Neural cell (in vitro differentiated cells): Measurements from ENCODE around the gene C8A. TPM values are rescaled to one million over a fixed set of nuclear protein-coding genes. Genes with fewer than 3 reads are reported as not detected.

Experiments
- H2AFZ ChIP-seq: fragments of 200-600, 300-800 bp; sonication (generic), shearing (Covaris generic); 2 replicates; pipeline ENCODE4 v1.6.0; 2014; ENCODE audit warnings: low read depth, mild to moderate bottlenecking, antibody characterized with exemption, low read length, moderate library complexity
- H3F3A ChIP-seq: fragments of 200-600 bp; shearing (Covaris generic); 2 replicates; pipeline ENCODE4 v1.6.1; 2016; ENCODE audit warnings: mild to moderate bottlenecking, moderate library complexity, mixed read lengths, antibody characterized with exemption, low read length; ENCODE audit not compliant: insufficient read depth, poor library complexity, severe bottlenecking
- H3K27ac ChIP-seq: fragments of 200-600, 300-800 bp; sonication (generic), shearing (Covaris generic); 2 replicates; pipeline ENCODE4 v1.5.1; 2014; ENCODE audit warnings: mild to moderate bottlenecking, low read length, moderate library complexity
- H3K27me3 ChIP-seq: fragments of 300-800, 200-600 bp; sonication (generic), shearing (Covaris generic); 2 replicates; pipeline ENCODE4 v1.6.0; 2014; ENCODE audit warnings: mild to moderate bottlenecking, low read depth, low read length, moderate library complexity; ENCODE audit not compliant: insufficient read depth
- H3K36me3 ChIP-seq: fragments of 300-800, 200-600 bp; sonication (generic), shearing (Covaris generic); 2 replicates; pipeline ENCODE4 v1.5.1; 2014; ENCODE audit warnings: mild to moderate bottlenecking, antibody characterized with exemption, low read length, moderate library complexity; ENCODE audit not compliant: insufficient read depth
- H3K4me2 ChIP-seq: fragments of 300-800, 200-600 bp; sonication (generic), shearing (Covaris generic); 2 replicates; pipeline ENCODE4 v1.6.0; 2014; ENCODE audit warnings: mild to moderate bottlenecking, low read length
- H3K4me3 ChIP-seq: fragments of 300-800, 200-600 bp; sonication (generic), shearing (Covaris generic); 2 replicates; pipeline ENCODE4 v1.5.1; 2014; ENCODE audit warnings: mild to moderate bottlenecking, low read length, moderate library complexity
- H3K79me2 ChIP-seq: fragments of 200-600 bp; shearing (Covaris generic); replicated peaks from 2 replicates; pipeline ENCODE4 v1.6.0; 2014; ENCODE audit warnings: mild to moderate bottlenecking, low read length, moderate library complexity; ENCODE audit not compliant: insufficient read depth
- H3K9ac ChIP-seq: fragments of 300-800, 200-600 bp; sonication (generic), shearing (Covaris generic); 2 replicates; pipeline ENCODE4 v1.6.1; 2016; ENCODE audit warnings: mild to moderate bottlenecking, low read length, mixed read lengths
- H3K9me2 ChIP-seq: fragments of 200-600 bp; shearing (Covaris generic); 2 replicates; pipeline ENCODE4 v1.6.1; 2016; ENCODE audit warnings: mild to moderate bottlenecking, low read length, mixed read lengths; ENCODE audit not compliant: insufficient read depth
- H3K9me3 ChIP-seq: fragments of 200-600, 300-800 bp; sonication (generic), shearing (Covaris generic); 2 replicates; pipeline ENCODE4 v1.6.1; 2016; ENCODE audit warnings: mild to moderate bottlenecking, mixed run types, low read length, moderate library complexity, mixed read lengths
- H4K20me1 ChIP-seq: fragments of 200-600 bp; shearing (Covaris generic); 2 replicates; pipeline ENCODE4 v1.6.1; 2016; ENCODE audit warnings: mild to moderate bottlenecking, mixed run types; ENCODE audit not compliant: insufficient read depth
- CTCF ChIP-seq: fragments of 450-650 bp; IDR thresholded peaks from 2 replicates; pipeline ENCODE4 v1.5.1; 2014; ENCODE audit warnings: antibody characterized with exemption, mild to moderate bottlenecking, moderate library complexity; ENCODE audit not compliant: poor library complexity, severe bottlenecking
- EP300 ChIP-seq: fragments of 450-650 bp; conservative IDR thresholded peaks from 2 replicates; pipeline ENCODE4 v1.6.1; 2014; ENCODE audit warnings: antibody characterized with exemption, mild to moderate bottlenecking, moderate library complexity; ENCODE audit not compliant: poor library complexity, severe bottlenecking
- EZH2 ChIP-seq: fragments of 200-600, 300-800 bp; shearing (Covaris generic), sonication (generic); IDR thresholded peaks from 2 replicates; pipeline ENCODE4 v1.6.1; 2014; ENCODE audit warnings: antibody characterized with exemption, low read length, borderline replicate concordance, mild to moderate bottlenecking; ENCODE audit not compliant: insufficient read depth, poor library complexity, severe bottlenecking
- MXI1 ChIP-seq: fragments of 450-650 bp; conservative IDR thresholded peaks from 2 replicates; pipeline ENCODE4 v1.6.1; 2014; ENCODE audit warnings: antibody characterized with exemption, mild to moderate bottlenecking; ENCODE audit not compliant: poor library complexity, severe bottlenecking
- POLR2AphosphoS5 ChIP-seq: IDR thresholded peaks from 2 replicates; pipeline ENCODE4 v1.6.1; 2012
- RAD21 ChIP-seq: fragments of 450-650 bp; conservative IDR thresholded peaks from 2 replicates; pipeline ENCODE4 v1.6.1; 2014; ENCODE audit warnings: antibody characterized with exemption, mild to moderate bottlenecking, moderate library complexity
- REST ChIP-seq: IDR thresholded peaks from 2 replicates; pipeline ENCODE4 v1.6.1; 2012; ENCODE audit warnings: borderline replicate concordance
- SMC3 ChIP-seq: fragments of 450-650 bp; conservative IDR thresholded peaks from 2 replicates; pipeline ENCODE4 v1.6.1; 2014; ENCODE audit warnings: antibody characterized with exemption, mild to moderate bottlenecking, moderate library complexity; ENCODE audit not compliant: poor library complexity
- TAF1 ChIP-seq: IDR thresholded peaks from 2 replicates; pipeline ENCODE4 v1.6.1; 2012; ENCODE audit warnings: low read depth
- polyA plus RNA-seq: library from polyadenylated mRNA; depleted of rRNA; stranded (reverse); fragments of >200 nt; gene quantifications from 2 replicates; pipeline ENCODE4 v1.2.3, GENCODE V29; 2014

Gene C8A
- polyA plus RNA-seq, 1 donor from 2014 or later = not detected

- no peak overlapping the region for H3K27ac ChIP-seq
- no peaks in the 10 kb centered on the region for H3K9me3 ChIP-seq
These were observed 29.2 kb upstream of the C8A start for GRCh38 chr1:56825436-56825835.

GRCh38 chr1:56827711-56828110 is 26.9 kb upstream of the C8A start:
- no peaks in the 10 kb centered on the region for H3K9me3 ChIP-seq
- H3K36me3 ChIP-seq = no peaks in the 10 kb centered on the region
- H3K4me2 ChIP-seq = no peak overlapping the region
- no peak overlapping the region for H2AFZ ChIP-seq
- H3F3A ChIP-seq = no peaks in the 10 kb centered on the region
- H3K79me2 ChIP-seq = no peaks in the 10 kb centered on the region
- no peak overlapping the region for H3K4me3 ChIP-seq
- no peaks in the 10 kb centered on the region for H4K20me1 ChIP-seq
- no peaks in the 10 kb centered on the region for H3K9me2 ChIP-seq
- no peak overlapping the region for H3K9ac ChIP-seq
- no peaks in the 10 kb centered on the region for H3K27me3 ChIP-seq
- H3K27ac ChIP-seq = no peak overlapping the region
- TF ChIP-seq POLR2AphosphoS5 = no peak
- TF ChIP-seq REST = no peak
- no peak for TF ChIP-seq RAD21
- no peak for TF ChIP-seq MXI1
- no peak for TF ChIP-seq EZH2
- no peak for TF ChIP-seq TAF1
- no peak for TF ChIP-seq CTCF

More at GRCh38 chr1:56825436-56825835, 29.2 kb upstream of the C8A start:
- no peak overlapping the region for H3K4me3 ChIP-seq
- H3K9me2 ChIP-seq = no peaks in the 10 kb centered on the region
- no peak overlapping the region for H3K4me2 ChIP-seq
- no peaks in the 10 kb centered on the region for H3F3A ChIP-seq
- H2AFZ ChIP-seq = no peak overlapping the region
- no peaks in the 10 kb centered on the region for H3K27me3 ChIP-seq
- no peaks in the 10 kb centered on the region for H3K36me3 ChIP-seq
- TF ChIP-seq RAD21 = no peak
- no peak for TF ChIP-seq EP300
- no peak for TF ChIP-seq REST
- no peak for TF ChIP-seq SMC3
- TF ChIP-seq POLR2AphosphoS5 = no peak
- no peak for TF ChIP-seq EZH2
- no peak for TF ChIP-seq TAF1
- no peak for TF ChIP-seq MXI1
- no peak for TF ChIP-seq CTCF
- H4K20me1 ChIP-seq = no peaks in the 10 kb centered on the region
- no peaks in the 10 kb centered on the region for H3K79me2 ChIP-seq
- no peak overlapping the region for H3K9ac ChIP-seq
